ENCODE measurements around the gene GPI.
A peak's percentile ranks its signal among the peaks of the same experiment; 100 is the strongest.
"Not testable (repeated sequence)": the region's sequence is repeated elsewhere in the genome, so short reads cannot be mapped to it uniquely, and the experiment has no call there.

GPI gene

DNA sequence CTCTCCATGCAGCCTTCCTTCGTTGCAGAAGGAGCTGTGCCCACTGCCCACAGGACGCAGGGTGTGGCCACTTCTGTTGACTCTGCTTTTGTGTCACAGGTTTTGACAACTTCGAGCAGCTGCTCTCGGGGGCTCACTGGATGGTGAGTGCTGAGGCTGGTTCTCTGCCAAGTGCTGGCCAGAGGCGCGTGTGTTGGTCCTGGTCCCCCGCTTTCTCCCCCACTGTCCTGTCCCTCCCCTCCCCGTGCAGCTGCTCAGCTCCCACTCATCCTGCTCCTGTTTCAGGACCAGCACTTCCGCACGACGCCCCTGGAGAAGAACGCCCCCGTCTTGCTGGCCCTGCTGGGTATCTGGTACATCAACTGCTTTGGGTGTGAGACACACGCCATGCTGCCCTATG is 28.6 kb downstream of the GPI start:
- in situ Hi-C loops (cut with MboI; ENCODE audit: low sequenced_read_pairs, unreplicated experiment) = no loop called here
- DNase-seq (ENCODE audit: low spot score) = peak; percentile 13
- TF ChIP-seq CTCF (IDR thresholded peaks at IDR 0.05; ENCODE audit: borderline replicate concordance, control extremely low read depth, extremely low read depth, insufficient read depth, missing control alignments) = no peak

DNA sequence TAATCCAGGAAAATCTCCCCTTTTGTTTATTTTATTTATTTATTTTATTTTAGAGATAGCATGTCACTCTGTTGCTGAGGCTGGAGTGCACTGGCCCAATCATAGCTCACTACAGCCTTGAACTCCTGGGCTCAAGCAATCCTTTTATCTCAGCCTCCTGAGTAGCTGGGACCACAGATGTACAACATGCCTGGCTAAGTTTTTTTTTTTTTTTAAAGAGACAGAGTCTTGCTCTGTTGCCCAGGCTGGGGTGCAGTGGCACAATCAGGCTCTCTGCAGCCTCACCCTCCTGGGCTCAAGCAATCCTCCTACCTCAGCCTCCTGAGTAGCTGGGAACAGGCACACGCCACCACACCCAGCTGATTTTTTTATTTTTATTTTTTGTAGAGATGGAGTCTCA is 32.9 kb downstream of the GPI start:
- no peak for DNase-seq (ENCODE audit: low spot score)
- in situ Hi-C loops (cut with MboI; ENCODE audit: low sequenced_read_pairs, unreplicated experiment) = no loop called here
- no peak for TF ChIP-seq CTCF (IDR thresholded peaks at IDR 0.05; ENCODE audit: borderline replicate concordance, control extremely low read depth, extremely low read depth, insufficient read depth, missing control alignments)

DNA sequence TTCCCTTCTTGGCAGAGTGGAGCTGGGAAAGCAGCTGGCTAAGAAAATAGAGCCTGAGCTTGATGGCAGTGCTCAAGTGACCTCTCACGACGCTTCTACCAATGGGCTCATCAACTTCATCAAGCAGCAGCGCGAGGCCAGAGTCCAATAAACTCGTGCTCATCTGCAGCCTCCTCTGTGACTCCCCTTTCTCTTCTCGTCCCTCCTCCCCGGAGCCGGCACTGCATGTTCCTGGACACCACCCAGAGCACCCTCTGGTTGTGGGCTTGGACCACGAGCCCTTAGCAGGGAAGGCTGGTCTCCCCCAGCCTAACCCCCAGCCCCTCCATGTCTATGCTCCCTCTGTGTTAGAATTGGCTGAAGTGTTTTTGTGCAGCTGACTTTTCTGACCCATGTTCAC is 34.9 kb downstream of the GPI start:
- peak; percentile 22 for DNase-seq (ENCODE audit: low spot score)
- in situ Hi-C loops (cut with MboI; ENCODE audit: low sequenced_read_pairs, unreplicated experiment) = no loop called here
- no peak for TF ChIP-seq CTCF (IDR thresholded peaks at IDR 0.05; ENCODE audit: borderline replicate concordance, control extremely low read depth, extremely low read depth, insufficient read depth, missing control alignments)

GRCh38 chr19:34400844-34401243 is 35.8 kb downstream of the GPI start:
- in situ Hi-C loops (cut with MboI; ENCODE audit: low sequenced_read_pairs, unreplicated experiment); DNase-seq (ENCODE audit: low spot score): not testable (repeated sequence)

DNA sequence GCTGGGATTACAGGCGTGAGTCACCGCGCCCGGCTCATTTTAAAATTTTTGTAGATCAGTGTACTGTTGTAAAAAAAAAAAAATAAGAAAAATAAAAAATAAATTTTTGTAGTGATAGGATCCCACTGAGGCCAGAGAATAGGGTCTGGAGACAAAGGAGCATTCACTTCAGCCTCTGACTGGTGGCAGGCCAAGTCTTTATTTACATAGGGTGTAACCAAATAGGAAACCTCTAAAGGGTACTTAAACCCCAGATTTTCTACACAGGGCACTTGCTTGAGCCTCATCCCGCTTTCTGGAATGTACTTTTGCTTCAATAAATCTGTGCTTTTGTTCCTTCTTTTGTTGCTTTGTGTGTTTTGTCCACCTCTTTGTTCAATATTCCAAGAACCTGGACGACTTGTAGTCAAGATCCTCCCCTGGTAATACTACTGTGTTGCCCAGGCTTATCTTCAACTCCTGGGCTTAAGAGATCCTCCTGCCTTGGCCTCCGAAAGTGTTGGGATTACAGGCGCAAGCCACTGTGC is 37.1 kb downstream of the GPI start:
- DNase-seq (ENCODE audit: low spot score) = no peak
- in situ Hi-C loops (cut with MboI; ENCODE audit: low sequenced_read_pairs, unreplicated experiment) = no loop called here
- no peak for TF ChIP-seq CTCF (IDR thresholded peaks at IDR 0.05; ENCODE audit: borderline replicate concordance, control extremely low read depth, extremely low read depth, insufficient read depth, missing control alignments)

DNA sequence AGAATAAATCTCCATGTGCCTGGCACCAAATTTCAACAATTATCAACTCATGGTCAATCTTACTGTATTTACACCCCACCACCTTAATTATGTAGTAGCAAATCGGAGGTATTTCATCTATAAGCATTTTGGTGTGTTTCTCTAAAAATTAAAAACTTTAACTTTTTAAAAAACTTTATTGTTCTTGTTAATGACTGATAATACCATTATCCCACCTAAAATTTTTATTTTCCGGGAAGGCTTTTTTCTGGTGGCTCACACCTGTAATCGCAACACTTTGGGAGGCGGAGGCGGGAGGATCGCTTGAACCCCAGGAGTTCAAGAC is 38.8 kb downstream of the GPI start:
- no peak for DNase-seq (ENCODE audit: low spot score)
- no peak for TF ChIP-seq CTCF (IDR thresholded peaks at IDR 0.05; ENCODE audit: borderline replicate concordance, control extremely low read depth, extremely low read depth, insufficient read depth, missing control alignments)
- in situ Hi-C loops (cut with MboI; ENCODE audit: low sequenced_read_pairs, unreplicated experiment) = no loop called here

DNA sequence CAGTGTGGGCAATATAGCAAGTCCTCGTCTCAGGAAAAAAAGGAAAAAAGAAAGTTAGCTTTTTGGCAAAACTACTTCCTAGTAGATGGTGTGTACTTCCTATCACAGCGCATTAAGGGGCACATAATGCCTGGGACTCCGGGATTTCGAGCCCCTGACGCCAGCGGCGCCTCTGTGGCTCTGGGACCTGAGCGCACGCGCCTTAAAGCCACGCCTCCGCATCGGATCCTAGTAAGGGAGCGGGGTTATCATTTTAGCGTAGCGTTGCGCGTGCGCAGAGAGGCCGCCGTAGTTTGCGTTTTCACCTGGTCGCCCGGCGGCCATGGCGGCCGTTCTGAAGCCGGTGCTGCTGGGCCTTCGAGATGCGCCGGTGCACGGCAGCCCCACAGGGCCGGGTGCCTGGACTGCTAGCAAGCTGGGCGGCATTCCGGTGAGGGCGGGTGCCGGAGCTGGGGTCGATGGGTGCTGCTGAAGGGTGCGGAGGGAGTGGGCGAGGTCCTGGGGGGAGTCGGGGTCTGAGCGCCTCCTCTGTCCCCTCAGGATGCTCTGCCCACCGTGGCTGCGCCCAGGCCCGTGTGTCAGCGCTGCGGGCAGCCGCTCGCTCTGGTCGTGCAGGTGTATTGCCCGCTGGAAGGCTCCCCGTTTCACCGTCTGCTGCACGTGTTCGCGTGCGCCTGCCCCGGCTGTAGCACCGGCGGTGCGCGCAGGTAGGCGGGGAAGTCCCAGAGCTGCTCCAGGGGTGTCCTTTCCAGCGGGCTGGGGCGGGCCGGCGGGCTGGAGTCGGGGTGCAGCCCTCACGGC is 39.3 kb downstream of the GPI start, which contains the start of gene PDCD2L:
Gene PDCD2L (plus strand): TSS at position 291 of the 801 bp plus-strand sequence. CDS start 32 bp downstream, at position 323.
- in situ Hi-C loops (cut with MboI; ENCODE audit: low sequenced_read_pairs, unreplicated experiment) = no loop called here
- TF ChIP-seq CTCF (IDR thresholded peaks at IDR 0.05; ENCODE audit: borderline replicate concordance, control extremely low read depth, extremely low read depth, insufficient read depth, missing control alignments) = peak; percentile 2

More for the DNA sequence above, 39.3 kb downstream of the GPI start, which contains the start of gene PDCD2L:
- peak; percentile 96 for DNase-seq (ENCODE audit: low spot score)
